Measurements from ENCODE around the gene PODXL2. TPM values are rescaled to one million over a fixed set of nuclear protein-coding genes. Genes with fewer than 3 reads are reported as not detected.
"Not testable (repeated sequence)": the region's sequence is repeated elsewhere in the genome, so short reads cannot be mapped to it uniquely, and the experiment has no call there.

PODXL2 gene
- total RNA-seq, 1 experiment from 2014 or later = 73.2 TPM

DNA sequence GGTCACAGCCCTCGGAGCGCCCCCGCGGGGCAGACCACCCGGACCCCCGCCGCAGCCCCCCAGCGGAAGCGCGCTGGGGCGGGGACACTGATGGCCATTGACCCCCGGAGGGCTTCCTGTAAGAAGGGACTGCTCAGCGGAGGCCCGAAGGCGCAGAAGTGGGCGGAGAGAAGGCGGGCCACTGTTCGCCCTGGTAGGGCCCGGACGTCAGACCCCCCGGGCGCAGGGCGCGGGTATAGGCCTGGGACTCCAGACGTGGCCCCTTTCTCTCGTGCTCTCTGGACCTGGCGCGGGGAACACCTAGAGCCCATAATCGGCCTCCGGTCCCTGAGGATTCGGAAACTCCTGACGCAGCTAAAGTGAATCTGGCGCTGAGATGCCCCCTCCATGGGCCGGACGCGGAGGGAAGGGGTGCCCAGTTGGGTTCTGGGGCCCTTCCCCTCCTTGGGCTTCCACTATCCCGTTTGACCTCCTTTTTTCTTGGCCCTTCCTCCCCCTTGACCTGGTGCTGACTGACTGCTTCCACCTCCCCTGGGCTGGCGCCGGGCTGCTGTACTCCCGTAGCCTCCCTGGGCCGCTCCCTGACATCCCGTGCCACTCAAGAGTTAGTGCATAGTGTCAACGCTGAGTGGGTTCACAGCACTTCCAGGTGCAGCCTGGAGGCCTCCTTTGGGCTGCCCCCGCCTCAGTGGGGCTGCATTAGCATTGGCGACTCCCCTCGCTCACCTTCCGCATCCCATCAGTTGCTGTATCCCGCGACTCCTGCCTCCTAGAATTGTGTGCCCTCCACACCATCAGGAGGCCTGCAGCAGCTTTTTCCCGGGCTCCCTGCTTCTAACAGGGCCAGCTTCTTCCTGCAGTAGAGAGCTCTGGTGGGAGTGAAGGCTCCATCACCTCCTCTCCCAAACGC is 44.5 kb downstream of the PODXL2 start:
- peak; percentile 75 for DNase-seq (ENCODE audit: low read depth)

DNA sequence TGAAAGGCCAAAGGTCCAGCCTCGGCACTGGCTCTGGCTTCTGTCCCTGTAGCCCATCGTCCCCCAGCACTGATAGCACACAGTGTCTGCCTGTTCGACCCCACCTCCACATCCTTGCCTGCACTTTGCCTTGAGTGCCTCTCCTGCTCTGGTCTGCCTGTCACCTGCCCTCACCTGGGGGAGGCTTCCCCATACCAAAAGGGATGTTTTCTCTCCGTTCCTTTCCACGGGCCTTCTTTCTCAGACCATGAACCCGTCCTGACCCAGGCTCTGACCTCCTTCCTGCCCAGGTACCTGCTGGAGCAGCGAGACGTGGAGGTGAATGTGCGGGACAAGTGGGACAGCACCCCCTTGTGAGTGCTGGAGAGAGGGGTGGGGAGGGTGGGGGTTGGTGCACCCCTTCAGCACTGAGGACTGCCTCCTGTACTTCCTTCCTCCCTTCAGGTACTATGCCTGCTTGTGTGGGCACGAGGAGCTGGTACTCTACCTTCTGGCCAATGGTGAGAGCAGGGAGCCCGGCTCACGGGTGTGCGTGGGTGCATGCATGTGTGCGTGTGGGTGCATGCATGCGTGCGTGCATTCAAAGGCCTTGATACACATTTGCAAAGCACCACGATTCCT is 45.2 kb downstream of the PODXL2 start:
- no peak for DNase-seq (ENCODE audit: low read depth)

DNA sequence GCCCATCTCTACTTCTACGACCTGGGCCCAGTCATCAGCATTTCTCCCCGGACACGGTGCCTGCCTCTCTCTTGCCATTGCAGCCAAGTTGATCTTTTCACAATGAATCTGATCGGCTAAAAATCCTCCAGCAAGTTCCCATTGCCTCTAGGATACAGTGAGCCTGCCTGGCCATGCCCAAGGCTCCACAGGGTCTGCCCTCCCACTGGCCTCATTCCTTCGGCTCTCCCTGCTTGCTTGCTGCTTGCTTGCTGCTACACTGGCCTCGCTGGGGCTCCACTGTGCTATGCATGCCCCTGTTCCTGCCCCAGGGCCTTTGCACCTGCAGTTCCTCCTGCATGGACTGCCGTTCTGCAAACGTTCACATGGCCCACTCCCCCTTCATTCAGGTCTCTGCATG is 45.8 kb downstream of the PODXL2 start:
- no peak for DNase-seq (ENCODE audit: low read depth)

DNA sequence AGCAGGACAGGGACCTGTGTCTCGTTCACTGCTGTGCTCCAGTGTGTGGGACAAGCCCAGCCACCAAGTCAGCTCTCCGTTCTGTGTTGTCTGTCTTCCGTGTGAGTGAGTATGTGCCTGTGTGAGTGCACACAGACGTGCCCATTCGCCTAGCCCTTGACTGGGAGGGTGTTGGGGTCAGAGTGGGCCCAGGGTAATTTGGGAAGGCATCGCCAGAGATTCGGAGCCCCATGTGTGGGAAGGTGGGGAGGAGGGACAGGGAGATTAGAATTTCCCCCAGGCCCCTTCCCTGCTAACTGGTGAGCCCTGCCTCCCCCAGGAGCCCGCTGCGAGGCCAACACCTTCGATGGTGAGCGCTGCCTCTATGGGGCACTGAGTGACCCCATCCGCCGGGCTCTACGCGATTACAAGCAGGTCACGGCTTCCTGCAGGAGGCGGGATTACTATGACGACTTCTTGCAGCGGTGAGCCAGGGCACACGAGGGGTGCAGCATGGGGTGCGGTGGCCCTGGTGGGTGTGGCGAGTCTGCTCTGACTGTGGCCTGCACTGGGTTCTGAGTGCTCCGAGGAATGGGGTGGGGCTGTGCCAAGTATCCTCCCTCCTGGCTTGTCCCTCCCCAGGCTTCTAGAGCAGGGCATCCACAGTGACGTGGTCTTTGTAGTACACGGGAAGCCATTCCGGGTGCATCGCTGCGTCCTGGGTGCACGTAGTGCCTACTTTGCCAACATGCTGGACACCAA is 46.8 kb downstream of the PODXL2 start:
- DNase-seq (ENCODE audit: low read depth) = no peak

DNA sequence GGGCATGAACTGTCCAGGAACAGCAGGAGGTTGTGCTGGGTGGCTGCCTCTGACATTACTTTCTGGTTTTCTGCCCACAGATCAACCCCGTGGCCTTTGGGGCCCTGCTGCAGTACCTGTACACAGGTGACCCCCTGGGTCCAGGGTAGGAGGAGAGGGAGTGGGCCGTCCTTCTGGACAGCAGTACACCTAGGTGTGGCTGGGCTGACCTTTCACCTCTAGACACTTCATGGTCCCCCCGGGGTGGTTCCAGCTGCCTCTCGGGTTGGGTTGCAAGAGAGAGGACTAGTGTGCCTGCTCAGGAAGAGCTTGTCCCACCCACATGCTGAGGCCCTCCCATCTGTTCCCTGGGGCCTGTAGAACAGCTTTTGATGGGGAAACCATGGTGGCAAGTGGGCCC is 47.5 kb downstream of the PODXL2 start:
- DNase-seq (ENCODE audit: low read depth) = no peak

DNA sequence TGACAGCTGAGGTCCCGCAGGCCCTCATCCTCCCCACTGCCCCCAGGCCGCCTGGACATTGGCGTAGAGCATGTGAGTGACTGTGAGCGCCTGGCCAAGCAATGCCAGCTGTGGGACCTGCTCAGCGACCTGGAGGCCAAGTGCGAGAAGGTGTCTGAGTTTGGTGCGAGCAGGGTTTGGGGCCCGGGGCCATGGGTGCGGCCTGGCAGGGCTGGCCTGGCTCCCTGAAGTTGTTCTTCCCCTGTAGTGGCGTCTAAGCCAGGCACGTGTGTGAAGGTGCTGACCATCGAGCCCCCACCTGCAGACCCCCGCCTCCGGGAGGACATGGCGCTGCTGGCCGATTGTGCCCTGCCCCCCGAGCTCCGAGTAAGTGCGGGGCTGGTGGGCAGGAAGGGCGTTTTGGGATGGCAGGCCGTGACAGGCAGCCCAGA is 48.0 kb downstream of the PODXL2 start:
- DNase-seq (ENCODE audit: low read depth) = no peak

DNA sequence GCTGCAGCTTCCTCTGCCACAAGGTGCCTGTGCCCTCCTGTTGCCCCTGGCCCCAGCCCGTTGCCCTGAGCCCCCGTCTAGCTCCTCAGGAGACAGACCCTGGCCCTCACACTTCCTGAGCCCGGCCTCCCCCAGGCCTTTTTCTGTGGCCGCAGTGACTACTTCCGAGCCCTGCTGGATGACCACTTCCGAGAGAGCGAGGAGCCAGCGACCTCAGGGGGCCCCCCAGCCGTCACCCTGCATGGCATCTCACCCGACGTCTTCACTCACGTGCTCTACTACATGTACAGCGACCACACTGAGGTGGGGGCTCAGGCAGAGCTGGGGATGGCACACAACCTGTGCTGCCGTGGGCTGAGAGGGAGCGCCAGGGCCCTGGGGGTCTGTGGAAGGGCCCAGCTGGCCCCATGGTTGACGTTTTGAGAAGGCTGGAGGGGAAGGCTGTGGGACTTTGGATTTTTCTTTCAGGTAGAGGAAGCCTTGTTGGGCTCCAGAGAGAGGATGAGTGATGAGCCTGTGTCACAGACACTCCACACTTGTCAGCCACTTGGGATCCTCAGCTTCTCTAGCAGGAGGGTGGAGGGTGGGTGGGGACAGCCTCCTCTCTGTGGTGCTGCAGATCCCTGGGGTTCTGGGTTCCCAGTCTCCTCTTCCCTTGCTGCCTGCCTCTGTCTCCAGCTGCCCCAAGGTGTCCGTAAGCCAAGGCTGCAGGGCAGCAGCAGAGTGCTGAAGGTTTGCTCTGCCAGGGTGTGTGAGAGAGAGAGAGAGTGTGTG is 48.7 kb downstream of the PODXL2 start:
- DNase-seq (ENCODE audit: low read depth) = no peak

DNA sequence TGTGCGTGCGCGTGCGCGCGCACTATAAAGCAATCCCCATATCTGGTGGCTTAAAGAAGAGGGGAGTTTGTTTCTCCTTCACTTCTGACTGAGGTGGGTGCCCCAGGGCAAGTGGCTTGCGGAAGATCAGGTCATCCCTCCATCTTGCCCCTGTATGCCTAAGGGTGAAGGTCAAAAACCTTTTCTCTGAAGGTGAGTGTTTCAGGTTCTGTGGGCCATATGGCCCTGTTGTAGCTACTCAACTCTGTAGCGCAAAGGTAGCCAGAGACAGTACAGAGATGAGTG is 49.3 kb downstream of the PODXL2 start:
- no peak for DNase-seq (ENCODE audit: low read depth)

DNA sequence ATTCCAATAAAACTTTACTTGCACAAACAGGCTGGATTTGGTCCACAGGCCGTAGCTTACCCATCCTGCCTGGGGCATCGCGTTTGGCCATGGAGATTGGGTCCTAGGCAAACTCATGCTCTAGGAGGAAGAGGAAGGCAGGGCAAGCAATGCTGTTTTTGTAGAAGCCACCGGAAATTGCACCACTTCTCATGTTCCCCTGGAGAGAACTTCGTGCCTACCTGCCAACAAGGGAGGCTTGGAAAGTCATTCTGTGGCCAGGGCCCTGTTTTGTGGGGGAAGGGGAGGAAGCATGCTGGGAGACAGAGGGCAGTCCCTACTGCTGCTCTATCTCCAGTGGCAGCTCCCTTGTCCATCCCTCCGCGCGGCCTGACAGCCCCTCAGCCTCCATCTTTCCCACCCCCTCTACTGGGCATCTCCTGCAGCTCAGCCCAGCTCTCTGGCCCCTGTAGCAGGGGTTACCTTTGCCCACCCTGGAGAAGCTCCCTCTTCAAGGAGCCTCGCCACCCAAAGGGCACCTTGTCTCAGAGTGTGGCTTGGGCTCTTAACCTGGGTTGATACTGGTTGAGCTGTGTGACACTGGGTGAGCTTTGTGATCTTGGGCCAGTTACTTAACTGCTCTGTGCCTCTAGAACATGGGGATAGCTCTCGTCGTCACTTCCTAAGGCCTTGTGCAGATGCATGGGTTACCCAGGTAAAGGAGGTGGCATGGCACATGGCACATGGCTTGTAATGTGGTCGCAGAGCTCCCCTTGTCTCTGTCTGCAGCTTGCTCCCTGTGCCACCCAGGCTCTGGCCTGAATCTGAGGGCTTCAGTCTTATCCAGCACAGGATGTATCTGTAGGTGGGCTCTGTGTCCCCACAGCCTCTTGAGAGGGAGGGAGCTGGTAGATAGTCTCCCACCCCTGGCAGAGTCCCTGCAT is 49.9 kb downstream of the PODXL2 start:
- DNase-seq (ENCODE audit: low read depth) = no peak

DNA sequence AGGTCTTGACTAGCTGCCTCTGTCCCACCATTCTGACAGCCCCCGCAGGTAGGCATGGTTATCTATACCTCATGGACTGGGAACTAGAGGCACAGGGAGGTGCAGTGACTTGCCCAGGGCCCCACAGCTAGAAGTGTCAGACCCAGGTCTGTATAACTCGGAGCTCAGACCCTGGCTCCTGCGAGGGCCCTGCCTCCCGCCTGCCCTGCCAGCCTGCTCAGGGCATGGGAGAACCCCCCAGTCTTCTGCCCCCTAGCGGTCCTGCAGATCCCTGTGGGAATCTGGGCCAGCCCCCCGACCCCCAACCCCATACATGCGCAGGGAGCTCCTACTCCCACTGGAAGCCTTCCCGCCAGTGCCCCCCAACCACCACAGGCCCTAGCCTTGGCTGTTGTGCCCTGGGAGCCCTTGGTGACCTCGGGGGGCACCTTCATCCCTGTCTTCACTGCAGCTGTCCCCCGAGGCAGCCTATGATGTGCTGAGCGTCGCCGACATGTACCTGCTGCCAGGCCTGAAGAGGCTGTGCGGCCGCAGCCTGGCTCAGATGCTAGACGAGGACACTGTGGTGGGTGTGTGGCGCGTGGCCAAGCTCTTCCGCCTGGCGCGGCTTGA is 50.7 kb downstream of the PODXL2 start:
- DNase-seq (ENCODE audit: low read depth) = no peak

DNA sequence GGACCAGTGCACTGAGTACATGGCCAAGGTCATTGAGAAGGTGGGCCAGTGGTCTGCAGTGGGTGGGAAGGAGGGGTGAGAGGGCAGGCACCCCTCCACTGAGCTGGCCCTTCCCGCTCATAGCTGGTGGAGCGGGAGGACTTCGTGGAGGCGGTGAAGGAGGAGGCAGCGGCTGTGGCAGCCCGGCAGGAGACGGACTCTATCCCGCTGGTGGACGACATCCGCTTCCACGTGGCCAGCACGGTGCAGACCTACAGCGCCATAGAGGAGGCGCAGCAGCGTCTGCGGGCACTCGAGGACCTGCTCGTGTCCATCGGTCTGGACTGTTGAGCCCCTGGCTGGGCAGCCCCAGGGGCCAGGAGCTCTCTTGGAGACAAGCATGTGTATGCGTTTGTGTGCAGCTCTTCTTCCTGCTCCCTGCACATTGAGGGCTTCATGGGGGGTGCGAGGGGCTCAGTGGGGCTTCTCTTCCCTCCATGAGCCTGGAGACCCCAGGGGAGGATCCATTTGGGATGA is 51.2 kb downstream of the PODXL2 start:
- no peak for DNase-seq (ENCODE audit: low read depth)

DNA sequence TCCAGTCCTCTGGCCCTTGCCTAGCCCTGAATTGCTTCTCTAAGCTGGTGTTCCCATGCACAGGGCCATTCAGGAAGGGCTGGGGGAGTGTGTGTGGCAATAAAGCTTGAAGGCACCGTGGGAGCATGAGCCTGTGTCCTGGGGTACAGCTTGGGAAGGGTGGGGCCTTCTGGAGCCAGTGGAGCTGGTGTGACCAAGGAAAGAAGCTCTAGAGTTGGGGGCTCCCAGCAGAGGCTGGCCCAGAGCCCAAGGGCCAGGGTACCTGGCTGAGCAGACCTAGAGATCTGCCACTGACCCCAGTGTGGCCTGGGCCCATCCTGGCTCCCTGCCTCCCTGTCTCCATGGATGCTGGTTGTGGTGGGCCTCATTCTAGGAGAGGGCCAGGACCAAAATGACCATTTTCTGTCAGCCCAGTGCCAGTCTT is 51.8 kb downstream of the PODXL2 start:
- DNase-seq (ENCODE audit: low read depth) = no peak

DNA sequence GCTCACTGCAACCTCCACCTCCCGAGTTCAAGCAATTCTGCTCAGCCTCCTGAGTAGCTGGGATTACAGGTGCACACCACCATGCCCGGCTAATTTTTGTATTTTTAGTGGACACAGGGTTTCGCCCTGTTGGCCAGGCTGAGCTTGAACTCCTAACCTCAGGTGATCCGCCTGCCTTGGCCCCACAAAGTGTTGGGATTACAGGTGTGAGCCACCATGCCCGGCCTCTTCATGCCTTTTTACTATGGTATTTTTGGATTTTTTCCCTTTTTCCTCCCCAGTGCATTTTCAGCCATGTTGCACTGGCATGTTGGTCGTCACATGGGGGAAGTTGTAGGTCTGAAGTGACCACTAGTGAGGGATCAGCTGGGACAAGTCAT is 53.2 kb downstream of the PODXL2 start:
- not testable (repeated sequence) for DNase-seq (ENCODE audit: low read depth)

DNA sequence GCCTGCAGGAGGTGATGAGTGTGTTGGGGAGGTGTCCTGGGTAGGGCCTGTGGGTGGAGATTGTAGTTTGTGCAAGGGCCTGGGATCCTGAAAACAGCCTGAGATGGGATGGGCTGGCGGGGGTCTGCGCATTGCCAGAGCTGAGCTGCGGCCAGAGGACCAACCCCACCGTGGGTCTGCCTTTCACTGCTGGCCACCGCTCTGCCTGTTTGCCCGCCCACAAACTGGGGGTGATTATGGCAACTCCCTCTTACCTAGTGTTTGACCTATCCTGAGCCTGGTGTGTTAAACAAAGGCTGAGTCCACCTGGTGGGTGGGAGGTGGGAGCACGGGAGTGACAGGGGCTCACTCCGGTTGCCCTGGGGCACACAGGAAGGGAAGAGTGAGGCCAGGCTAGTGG is 53.6 kb downstream of the PODXL2 start:
- no peak for DNase-seq (ENCODE audit: low read depth)

DNA sequence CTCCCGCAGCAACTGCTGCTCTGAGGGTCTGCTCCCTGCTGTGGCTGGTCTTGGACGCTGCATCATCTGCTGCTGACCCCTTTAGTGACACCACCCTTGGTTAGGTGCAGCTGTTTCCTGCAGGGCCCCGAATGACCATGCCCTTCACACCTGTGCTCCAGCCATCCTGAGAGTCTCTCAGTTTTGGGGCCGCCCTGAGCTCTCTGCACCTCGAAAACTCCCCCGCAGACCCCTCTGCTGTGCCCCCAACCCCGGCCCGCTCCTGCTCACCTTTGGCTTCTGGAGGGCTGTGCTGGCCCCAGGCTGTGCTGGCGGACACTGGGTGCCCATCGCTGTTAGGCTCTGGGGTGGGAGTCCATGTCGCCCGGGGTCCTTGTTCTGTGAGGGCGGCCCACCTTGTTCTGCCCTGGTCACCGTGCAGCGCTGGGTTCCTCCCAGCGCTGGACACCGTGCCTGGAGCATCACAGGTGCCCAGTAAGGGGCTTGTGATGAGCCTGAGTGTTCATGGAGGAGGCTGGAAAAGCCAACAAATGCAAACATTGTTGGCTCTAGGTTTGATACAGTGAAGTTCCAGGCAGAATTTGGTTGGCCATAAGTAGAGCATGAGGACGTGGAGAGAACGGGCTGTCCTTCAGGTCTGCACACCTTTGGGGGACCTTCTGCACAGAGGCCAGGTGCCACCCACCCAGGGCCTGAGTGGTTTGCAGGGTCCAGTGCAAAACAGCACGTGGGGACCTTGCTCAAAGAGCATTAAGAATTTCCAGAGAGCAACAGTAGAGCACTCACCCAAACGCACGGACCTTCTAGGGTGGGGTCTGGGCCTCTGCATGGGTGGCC is 56.1 kb downstream of the PODXL2 start:
- DNase-seq (ENCODE audit: low read depth) = no peak

DNA sequence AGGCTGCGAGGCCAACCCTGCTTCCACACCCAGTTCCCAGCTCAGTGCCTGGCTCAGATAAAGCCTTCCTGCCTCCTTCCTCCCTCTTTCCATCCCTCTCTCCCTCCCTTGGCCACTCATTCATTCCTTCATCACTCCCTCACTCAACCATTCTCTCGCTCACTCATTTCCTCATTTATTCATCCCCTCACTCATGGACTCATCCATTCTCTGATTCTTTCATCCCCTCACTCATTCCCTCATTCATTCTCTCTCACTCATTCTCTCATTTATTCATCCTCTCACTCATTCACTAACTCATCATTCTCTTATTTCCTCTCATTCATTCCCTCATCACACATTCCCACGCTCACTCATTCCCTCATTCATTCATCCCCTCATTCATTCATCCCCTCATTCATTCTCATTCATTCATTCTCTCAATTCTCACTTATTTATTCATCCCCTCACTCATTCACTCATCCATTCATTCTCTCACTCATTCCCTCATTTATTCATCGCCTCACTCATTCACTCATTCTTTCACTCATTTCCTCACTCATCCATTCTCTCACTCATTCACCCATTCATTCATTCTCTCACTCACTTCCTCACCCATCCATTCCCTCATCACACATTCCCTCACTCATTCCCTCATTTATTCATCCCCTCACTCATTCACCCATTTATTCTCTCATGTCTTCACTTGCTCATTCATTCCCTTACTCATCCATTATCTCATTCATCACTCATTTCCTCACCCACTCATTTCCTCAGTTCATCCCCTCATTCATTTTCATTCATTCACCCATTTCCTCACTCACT is 56.9 kb downstream of the PODXL2 start:
- no peak for DNase-seq (ENCODE audit: low read depth)

DNA sequence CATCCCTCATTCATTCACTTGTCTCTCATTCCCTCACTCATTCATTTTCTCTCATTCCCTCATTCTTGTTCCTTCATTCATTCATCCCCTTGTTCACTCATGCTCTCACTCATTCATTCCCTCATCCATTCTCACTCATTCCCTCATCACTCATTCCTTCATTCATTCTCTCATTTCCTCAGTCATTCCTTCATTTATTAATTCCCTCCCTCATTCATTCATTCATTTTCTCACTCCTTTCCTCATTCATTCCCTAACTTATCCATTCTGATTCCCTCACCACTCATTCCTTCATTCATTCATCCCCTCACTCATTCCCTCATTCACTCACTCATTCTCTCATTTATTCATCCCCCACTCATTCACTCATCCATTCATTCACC is 57.5 kb downstream of the PODXL2 start:
- no peak for DNase-seq (ENCODE audit: low read depth)

DNA sequence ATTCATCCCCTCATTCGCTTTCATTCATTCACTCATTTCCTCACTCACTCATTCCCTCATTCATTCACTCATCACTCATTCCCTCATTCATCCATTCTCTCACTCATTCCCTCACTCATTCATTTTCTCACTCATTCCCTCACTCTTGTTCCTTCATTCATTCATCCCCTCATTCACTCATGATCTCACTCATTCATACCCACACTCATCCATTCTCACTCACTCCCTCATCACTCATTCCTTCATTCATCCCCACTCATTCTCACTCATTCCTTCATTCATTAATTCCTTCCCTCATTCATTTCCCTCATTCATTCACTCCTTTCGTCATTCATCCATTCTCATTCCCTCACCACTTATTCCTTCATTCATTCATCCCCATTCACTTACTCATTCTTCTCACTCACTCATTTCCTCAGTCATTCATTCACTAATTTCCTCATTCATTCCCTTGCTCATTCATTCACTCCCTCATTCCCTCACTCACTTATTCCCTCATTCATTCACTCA is 58.3 kb downstream of the PODXL2 start:
- DNase-seq (ENCODE audit: low read depth) = no peak

Measured in HT1080 (cell line).